ENCODE results near the gene FBXO33.
A peak's percentile ranks its signal among the peaks of the same experiment; 100 is the strongest.

The FBXO33 gene

GRCh38 chr14:39431416-39432178 is 636 bp downstream of the FBXO33 start:
- DNase-seq, result peak; percentile 20 to 37

GRCh38 chr14:39430762-39431415 is 1.3 kb downstream of the FBXO33 start:
- DNase-seq, result peak; percentile 20 to 43

DNA sequence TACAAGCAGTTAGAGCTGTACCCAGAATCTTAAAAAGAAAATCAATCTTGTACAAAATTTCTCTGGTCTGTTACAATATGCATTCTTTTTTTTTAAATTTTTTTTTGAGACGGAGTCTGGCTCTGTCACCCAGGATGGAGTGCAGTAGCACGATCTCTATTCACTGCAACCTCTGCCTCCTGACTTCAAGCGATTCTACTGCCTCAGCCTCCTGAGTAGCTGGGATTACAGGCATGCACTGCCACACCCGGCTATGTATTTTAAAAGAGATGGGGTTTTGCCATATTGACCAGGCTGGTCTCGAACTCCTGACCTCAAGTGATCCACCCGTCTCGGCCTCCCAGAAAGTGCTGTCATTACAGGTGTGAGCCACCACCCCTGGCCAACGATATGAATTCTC is 4.1 kb downstream of the FBXO33 start:
- no peak for DNase-seq

GRCh38 chr14:39426605-39427004 is 5.6 kb downstream of the FBXO33 start:
- DNase-seq, result peak in 1 of 2 donors; percentile 5

- DNase-seq, result no peak
Observed at GRCh38 chr14:39425947-39426346, 6.3 kb downstream of the FBXO33 start.

DNA sequence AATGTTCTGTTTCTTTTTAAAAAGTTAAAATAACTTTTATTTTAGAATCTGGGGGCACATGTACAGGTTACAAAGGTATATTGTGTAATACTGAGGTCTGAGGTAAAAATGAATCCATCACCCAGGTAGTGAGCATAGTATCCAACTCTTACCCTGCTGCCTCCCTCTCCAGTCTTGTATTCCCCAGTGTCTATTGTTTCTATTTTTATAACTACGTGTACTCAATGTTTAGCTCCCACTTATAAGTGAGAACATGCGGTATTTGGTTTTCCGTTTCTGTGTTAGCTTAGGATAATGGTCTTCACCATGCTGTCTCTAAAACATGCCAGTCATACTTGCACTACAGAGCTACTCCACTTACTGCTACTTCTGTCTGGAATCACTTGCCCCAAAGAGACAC is 8.4 kb downstream of the FBXO33 start:
- DNase-seq, result no peak

- DNase-seq, result no peak
Observed at GRCh38 chr14:39422243-39422642, 10.0 kb downstream of the FBXO33 start.

GRCh38 chr14:39419272-39419671 is 13.0 kb downstream of the FBXO33 start:
- no peak for DNase-seq

- no peak for DNase-seq
Observed at GRCh38 chr14:39417014-39417413, 15.2 kb downstream of the FBXO33 start.

DNA sequence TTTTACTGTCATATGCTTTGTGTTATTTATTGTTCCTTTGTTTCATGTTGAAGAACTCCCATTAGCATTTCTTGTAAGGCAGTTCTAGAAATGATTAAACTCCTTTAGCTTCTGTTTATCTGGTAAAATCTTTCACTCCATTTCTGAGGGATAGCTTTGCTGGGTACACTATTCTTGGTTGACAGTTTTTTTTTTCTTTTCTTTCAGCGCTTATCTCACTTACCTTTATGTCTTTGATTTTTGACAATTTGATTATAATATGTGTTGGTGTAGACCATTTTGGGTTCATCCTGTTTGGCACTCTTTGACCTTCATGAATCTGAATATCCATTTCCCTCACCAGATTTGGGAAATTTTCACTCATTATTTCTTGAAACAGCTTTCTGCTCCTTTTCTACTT is 16.2 kb downstream of the FBXO33 start:
- DNase-seq, result no peak

DNA sequence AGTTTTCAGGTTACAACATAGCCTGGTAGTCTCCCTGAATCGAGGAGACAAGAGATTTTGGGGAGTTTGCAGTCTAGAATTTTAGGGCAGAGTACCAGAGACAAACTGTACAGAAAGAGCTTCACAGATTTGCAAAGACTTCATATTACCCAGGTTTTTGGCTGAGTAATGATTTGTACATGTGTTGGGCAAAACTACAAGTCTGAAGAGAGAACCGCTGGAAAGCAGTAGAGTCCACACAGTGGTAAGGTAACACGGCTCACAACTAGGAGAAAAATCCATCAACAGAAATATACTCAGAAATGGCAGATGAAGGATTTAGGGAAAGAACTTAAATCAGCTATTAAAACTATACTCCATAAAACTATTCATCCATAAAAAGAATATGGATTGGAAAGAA is 25.7 kb downstream of the FBXO33 start:
- DNase-seq, result no peak

GRCh38 chr14:39398382-39398781 is 33.9 kb downstream of the FBXO33 start:
- no peak for DNase-seq

DNA sequence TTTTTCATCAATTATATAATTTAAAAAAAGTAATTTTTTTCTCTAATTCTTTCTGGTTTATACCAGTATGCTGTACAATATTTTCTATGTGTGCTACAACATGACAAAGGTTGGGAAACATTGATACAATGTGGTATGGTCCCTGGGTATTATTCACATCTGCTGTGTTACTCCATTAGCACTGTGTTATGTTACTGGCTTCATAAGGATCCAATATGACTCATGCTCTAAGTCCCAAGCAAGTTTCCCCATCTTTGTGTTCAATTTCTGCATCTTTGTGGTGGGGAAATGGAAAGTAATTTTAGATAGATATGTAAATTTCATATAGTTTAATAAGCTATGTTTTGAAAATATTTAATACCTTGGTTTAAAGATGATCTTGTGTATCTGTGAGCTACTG is 35.8 kb downstream of the FBXO33 start:
- peak in 1 of 2 donors; percentile 7 for DNase-seq

GRCh38 chr14:39395555-39396254 is 36.5 kb downstream of the FBXO33 start:
- no peak for DNase-seq

GRCh38 chr14:39393289-39393688 is 38.9 kb downstream of the FBXO33 start:
- DNase-seq, result no peak

DNA sequence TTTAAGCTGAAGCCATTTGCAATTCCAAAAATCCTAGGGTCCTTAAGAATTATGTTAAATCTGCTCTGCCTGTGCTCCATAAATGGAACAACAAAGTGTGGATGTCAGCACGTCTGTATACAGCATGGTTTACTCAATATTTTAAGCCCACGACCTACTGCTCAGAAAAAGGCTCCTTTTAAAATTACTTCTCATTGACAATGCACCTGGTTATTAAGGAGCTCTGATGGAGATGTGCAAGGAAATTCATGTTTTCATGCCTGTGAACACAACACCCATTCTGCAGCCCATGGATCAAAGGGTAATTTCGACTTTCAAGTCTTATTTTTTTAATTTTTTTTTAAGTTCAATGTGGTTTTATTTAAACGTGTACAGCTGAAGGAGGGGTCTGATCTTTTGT is 48.1 kb downstream of the FBXO33 start:
- DNase-seq, result no peak

DNA sequence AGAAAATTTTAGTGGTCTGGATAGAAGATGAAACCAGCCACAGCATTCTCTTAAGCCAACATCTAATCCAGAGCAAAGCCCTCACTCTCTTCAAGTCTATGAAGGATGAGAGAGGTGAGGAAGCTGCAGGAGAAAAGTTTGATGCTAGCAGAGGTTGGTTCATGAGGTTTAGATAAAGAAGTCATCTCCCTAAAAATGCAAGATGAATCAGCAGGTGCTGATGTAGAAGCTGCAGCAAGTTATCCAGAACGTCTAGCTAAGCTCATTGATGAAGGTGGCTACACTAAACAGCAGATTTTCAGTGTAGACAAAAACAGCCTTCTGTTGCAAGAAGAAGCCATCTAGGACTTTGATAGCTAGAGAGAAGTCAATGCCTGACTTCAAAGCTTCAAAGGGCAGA is 48.5 kb downstream of the FBXO33 start:
- no peak for DNase-seq

DNA sequence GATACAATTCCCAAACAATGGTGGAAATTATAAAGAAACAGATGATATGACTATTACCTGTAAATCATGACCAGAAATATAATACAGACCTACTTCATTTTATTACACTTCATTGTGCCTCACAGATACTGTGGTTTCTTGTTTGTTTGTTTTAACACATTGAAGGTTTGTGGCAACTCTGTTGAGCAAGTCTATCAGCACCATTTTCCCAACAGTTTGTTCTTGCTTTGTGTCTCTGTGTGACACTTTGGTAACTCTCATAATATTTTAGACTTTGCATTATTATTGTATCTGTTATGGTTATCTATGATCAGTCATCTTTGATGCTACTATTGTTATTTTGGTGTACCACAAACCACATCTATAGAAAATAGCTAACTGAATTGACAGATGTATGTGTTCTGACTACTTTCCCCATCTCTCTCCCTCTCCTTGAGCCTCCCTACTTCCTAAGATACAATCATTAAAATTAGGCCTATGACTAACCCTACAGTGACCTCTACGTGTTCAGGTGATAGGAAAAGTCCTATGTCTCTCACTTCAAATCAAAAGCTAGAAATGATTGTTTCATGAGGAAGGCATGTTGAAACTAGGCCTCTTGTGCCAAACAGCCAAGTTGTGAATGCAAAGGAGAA is 49.1 kb downstream of the FBXO33 start:
- no peak for DNase-seq

- DNase-seq, result no peak
Observed at GRCh38 chr14:39382463-39382862, 49.8 kb downstream of the FBXO33 start.

- no peak for DNase-seq
Observed at GRCh38 chr14:39381366-39381765, 50.9 kb downstream of the FBXO33 start.

- DNase-seq, result no peak
Observed at GRCh38 chr14:39376667-39377403, 55.4 kb downstream of the FBXO33 start.

- no peak for DNase-seq
Observed at GRCh38 chr14:39374851-39375250, 57.4 kb downstream of the FBXO33 start.

- DNase-seq, result no peak
Observed at GRCh38 chr14:39372656-39373055, 59.6 kb downstream of the FBXO33 start.
